B cell (primary cell): ENCODE measurements around the gene MAP3K4.

Source experiments
- EZH2 ChIP-seq: IDR thresholded peaks from 2 replicates; pipeline ENCODE4 v1.6.1; 2012; ENCODE audit warnings: borderline replicate concordance, low read depth, mild to moderate bottlenecking, moderate library complexity, low read length; ENCODE audit not compliant: insufficient read depth, poor library complexity, severe bottlenecking
- TF ChIP-seq, protein P1 (sequence below): fragments of 200-600 bp; IDR thresholded peaks from one replicate; pipeline ENCODE4 v1.8.0; 2022; ENCODE audit warnings: antibody characterized with exemption, mild to moderate bottlenecking

DNA sequence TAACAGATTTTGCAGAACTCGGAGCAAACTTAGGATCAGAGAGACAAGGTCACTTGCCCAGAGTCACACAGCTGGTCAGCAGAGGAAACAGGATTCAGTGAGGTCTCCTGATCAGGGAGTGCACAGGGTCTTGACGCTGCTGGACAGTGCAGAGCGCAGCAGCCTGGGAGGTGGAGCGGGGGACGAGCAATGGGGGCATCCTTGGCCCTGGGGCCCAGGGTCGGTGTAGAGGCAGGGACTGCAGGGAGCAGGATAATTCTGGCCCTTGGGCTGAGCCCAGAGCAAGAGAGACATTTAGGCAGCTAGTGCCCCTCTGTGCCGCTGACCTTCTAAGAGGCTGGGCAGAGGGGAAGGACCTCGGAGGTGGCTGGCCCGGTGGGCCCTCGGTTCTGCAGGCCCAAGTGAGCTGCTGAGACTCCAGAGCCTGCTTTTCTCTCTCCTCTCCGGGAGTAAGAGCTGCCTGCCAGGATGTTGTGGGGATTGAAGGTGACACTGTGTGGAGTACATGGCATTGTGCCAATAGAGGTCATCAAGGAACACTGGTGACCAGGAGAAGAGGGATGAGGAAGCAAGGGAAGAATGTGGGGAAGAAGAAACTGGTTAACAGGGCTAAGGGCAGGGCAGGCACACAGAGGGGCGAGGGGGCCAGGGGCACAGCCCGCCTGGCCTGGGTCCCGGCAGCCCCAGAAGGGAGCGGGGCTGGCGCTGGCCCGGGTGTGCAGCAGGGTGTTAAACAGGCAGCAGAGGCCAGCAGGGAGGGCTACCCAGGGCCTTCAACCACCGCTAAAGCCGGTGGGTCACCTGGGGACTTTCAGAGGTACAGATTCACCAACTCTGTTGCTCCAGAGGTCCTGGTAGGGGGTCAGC lies 160.3 kb downstream of the MAP3K4 start:
- TF ChIP-seq, protein P1, sequence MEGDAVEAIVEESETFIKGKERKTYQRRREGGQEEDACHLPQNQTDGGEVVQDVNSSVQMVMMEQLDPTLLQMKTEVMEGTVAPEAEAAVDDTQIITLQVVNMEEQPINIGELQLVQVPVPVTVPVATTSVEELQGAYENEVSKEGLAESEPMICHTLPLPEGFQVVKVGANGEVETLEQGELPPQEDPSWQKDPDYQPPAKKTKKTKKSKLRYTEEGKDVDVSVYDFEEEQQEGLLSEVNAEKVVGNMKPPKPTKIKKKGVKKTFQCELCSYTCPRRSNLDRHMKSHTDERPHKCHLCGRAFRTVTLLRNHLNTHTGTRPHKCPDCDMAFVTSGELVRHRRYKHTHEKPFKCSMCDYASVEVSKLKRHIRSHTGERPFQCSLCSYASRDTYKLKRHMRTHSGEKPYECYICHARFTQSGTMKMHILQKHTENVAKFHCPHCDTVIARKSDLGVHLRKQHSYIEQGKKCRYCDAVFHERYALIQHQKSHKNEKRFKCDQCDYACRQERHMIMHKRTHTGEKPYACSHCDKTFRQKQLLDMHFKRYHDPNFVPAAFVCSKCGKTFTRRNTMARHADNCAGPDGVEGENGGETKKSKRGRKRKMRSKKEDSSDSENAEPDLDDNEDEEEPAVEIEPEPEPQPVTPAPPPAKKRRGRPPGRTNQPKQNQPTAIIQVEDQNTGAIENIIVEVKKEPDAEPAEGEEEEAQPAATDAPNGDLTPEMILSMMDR = no peak
- TF ChIP-seq EZH2 = no peak
